Measurements from ENCODE around the gene RMND1.
A peak's percentile ranks its signal among the peaks of the same experiment; 100 is the strongest.

The RMND1 gene

GRCh38 chr6:151451950-151452749, at the start of gene RMND1:
Gene RMND1, minus strand, starts transcription at chr6:151452126. Its CDS starts 6,315 bp downstream, at chr6:151445811.
- Mint-ChIP-seq H3K27me3 (peaks cover 3% of the 10 kb centered on the region), H3K4me3 (peak within 1 kb of the TSS; percentile 99), H3K4me1 (peaks cover 34% of the 10 kb centered on the region), H3K27ac (peak within 1 kb of the TSS; percentile 96), H3K9me3 (no peaks in the 10 kb centered on the region), H3K36me3 (ENCODE audit: low read depth) (peaks cover 16% of the 10 kb centered on the region)
- peak; percentile 99 for ATAC-seq
- DNase-seq = peak; percentile 99

- Mint-ChIP-seq H3K27ac (no peak overlapping the region), H3K27me3 (peaks cover 35% of the 10 kb centered on the region), H3K36me3 (ENCODE audit: low read depth) (no peaks in the 10 kb centered on the region), H3K9me3 (no peaks in the 10 kb centered on the region), H3K4me3 (no peak overlapping the region), H3K4me1 (peaks cover 2% of the 10 kb centered on the region)
- no peak for DNase-seq
- no peak for ATAC-seq
Observed at GRCh38 chr6:151499551-151499950, 47.6 kb upstream of the RMND1 start.

- no peak for DNase-seq
- Mint-ChIP-seq H3K4me1 (peaks cover 5% of the 10 kb centered on the region), H3K4me3 (no peak overlapping the region), H3K36me3 (ENCODE audit: low read depth) (no peaks in the 10 kb centered on the region), H3K9me3 (no peaks in the 10 kb centered on the region), H3K27ac (no peak overlapping the region), H3K27me3 (peaks cover 42% of the 10 kb centered on the region)
- ATAC-seq = no peak
Observed at GRCh38 chr6:151498327-151498726, 46.4 kb upstream of the RMND1 start.

- Mint-ChIP-seq H3K27me3 (peaks cover 44% of the 10 kb centered on the region), H3K36me3 (ENCODE audit: low read depth) (no peaks in the 10 kb centered on the region), H3K4me1 (peaks cover 5% of the 10 kb centered on the region), H3K4me3 (no peak overlapping the region), H3K27ac (no peak overlapping the region), H3K9me3 (no peaks in the 10 kb centered on the region)
- DNase-seq = no peak
- no peak for ATAC-seq
Observed at GRCh38 chr6:151497905-151498304, 46.0 kb upstream of the RMND1 start.

GRCh38 chr6:151495380-151495779, 43.5 kb upstream of the RMND1 start:
- Mint-ChIP-seq H3K4me3 (no peak overlapping the region), H3K27ac (no peak overlapping the region), H3K36me3 (ENCODE audit: low read depth) (no peaks in the 10 kb centered on the region), H3K4me1 (peaks cover 5% of the 10 kb centered on the region), H3K9me3 (no peaks in the 10 kb centered on the region), H3K27me3 (peaks cover 52% of the 10 kb centered on the region)
- DNase-seq = no peak
- ATAC-seq = no peak

GRCh38 chr6:151494936-151495320, 43.0 kb upstream of the RMND1 start:
- Mint-ChIP-seq H3K9me3 (no peaks in the 10 kb centered on the region), H3K36me3 (ENCODE audit: low read depth) (no peaks in the 10 kb centered on the region), H3K4me3 (peak overlapping the region; percentile 69), H3K4me1 (peaks cover 5% of the 10 kb centered on the region), H3K27me3 (peaks cover 50% of the 10 kb centered on the region), H3K27ac (no peak overlapping the region)
- ATAC-seq (no peak), DNase-seq (no peak)

- Mint-ChIP-seq H3K27ac (no peak overlapping the region), H3K4me3 (peak overlapping the region; percentile 69), H3K9me3 (no peaks in the 10 kb centered on the region), H3K27me3 (peaks cover 45% of the 10 kb centered on the region), H3K36me3 (ENCODE audit: low read depth) (no peaks in the 10 kb centered on the region), H3K4me1 (peaks cover 5% of the 10 kb centered on the region)
- ATAC-seq (no peak), DNase-seq (peak; percentile 14)
Observed at GRCh38 chr6:151494235-151494935, 42.5 kb upstream of the RMND1 start.

- H3K9me3 Mint-ChIP-seq = no peaks in the 10 kb centered on the region
- peaks cover 45% of the 10 kb centered on the region for H3K27me3 Mint-ChIP-seq
- H3K27ac Mint-ChIP-seq = no peak within 1 kb of the TSS
- DNase-seq (peak; percentile 15), ATAC-seq (peak; percentile 59)
- H3K4me3 Mint-ChIP-seq = peak within 1 kb of the TSS; percentile 69
- H3K4me1 Mint-ChIP-seq = peaks cover 5% of the 10 kb centered on the region
- no peaks in the 10 kb centered on the region for H3K36me3 Mint-ChIP-seq (ENCODE audit: low read depth)
Observed at GRCh38 chr6:151493804-151494234, 41.9 kb upstream of the RMND1 start, which contains the start of gene CCDC170. Gene CCDC170, plus strand, starts transcription at chr6:151494017. Its CDS starts 112 bp downstream, at chr6:151494129.

- ATAC-seq (no peak), DNase-seq (no peak)
- Mint-ChIP-seq H3K27me3 (peaks cover 45% of the 10 kb centered on the region), H3K4me3 (peak overlapping the region; percentile 52), H3K9me3 (no peaks in the 10 kb centered on the region), H3K4me1 (peaks cover 5% of the 10 kb centered on the region), H3K27ac (no peak overlapping the region), H3K36me3 (ENCODE audit: low read depth) (no peaks in the 10 kb centered on the region)
Observed at GRCh38 chr6:151493161-151493803, 41.4 kb upstream of the RMND1 start.

- Mint-ChIP-seq H3K9me3 (no peaks in the 10 kb centered on the region), H3K27ac (no peak overlapping the region), H3K4me1 (peaks cover 5% of the 10 kb centered on the region), H3K27me3 (peaks cover 37% of the 10 kb centered on the region), H3K4me3 (no peak overlapping the region), H3K36me3 (ENCODE audit: low read depth) (no peaks in the 10 kb centered on the region)
- DNase-seq (no peak), ATAC-seq (no peak)
Observed at GRCh38 chr6:151490996-151491395, 39.1 kb upstream of the RMND1 start.

GRCh38 chr6:151488226-151488625, 36.3 kb upstream of the RMND1 start:
- no peaks in the 10 kb centered on the region for H3K36me3 Mint-ChIP-seq (ENCODE audit: low read depth)
- ATAC-seq (no peak), DNase-seq (no peak)
- peaks cover 6% of the 10 kb centered on the region for H3K4me1 Mint-ChIP-seq
- H3K27me3 Mint-ChIP-seq = peaks cover 14% of the 10 kb centered on the region
- no peak overlapping the region for H3K27ac Mint-ChIP-seq
- H3K9me3 Mint-ChIP-seq = no peaks in the 10 kb centered on the region
- no peak overlapping the region for H3K4me3 Mint-ChIP-seq

GRCh38 chr6:151483994-151484393, 32.1 kb upstream of the RMND1 start:
- no peaks in the 10 kb centered on the region for H3K36me3 Mint-ChIP-seq (ENCODE audit: low read depth)
- H3K4me3 Mint-ChIP-seq = no peak overlapping the region
- no peaks in the 10 kb centered on the region for H3K9me3 Mint-ChIP-seq
- H3K27me3 Mint-ChIP-seq = no peaks in the 10 kb centered on the region
- peaks cover 22% of the 10 kb centered on the region for H3K4me1 Mint-ChIP-seq
- DNase-seq (no peak), ATAC-seq (no peak)
- no peak overlapping the region for H3K27ac Mint-ChIP-seq

- DNase-seq = no peak
- Mint-ChIP-seq H3K4me3 (peak overlapping the region; percentile 22), H3K27me3 (no peaks in the 10 kb centered on the region), H3K9me3 (no peaks in the 10 kb centered on the region), H3K4me1 (peaks cover 22% of the 10 kb centered on the region), H3K36me3 (ENCODE audit: low read depth) (no peaks in the 10 kb centered on the region), H3K27ac (peak overlapping the region; percentile 66)
- no peak for ATAC-seq
Observed at GRCh38 chr6:151482290-151482689, 30.4 kb upstream of the RMND1 start.

GRCh38 chr6:151481786-151482185, 29.9 kb upstream of the RMND1 start:
- Mint-ChIP-seq H3K4me3 (no peak overlapping the region), H3K9me3 (no peaks in the 10 kb centered on the region), H3K27me3 (no peaks in the 10 kb centered on the region), H3K27ac (no peak overlapping the region), H3K4me1 (peaks cover 22% of the 10 kb centered on the region), H3K36me3 (ENCODE audit: low read depth) (no peaks in the 10 kb centered on the region)
- DNase-seq = no peak
- no peak for ATAC-seq

Measured in activated naive CD8-positive, alpha-beta T cell treated with anti-CD3 and anti-CD28 coated beads, Interleukin-2, amount 50 U/mL, for 24 hours (primary cell).